Panc1 (cell line): ENCODE results near the gene HS3ST3A1. TPM values are rescaled to one million over a fixed set of nuclear protein-coding genes. Genes with fewer than 3 reads are reported as not detected.

Experiments
- ATAC-seq: fragments of 200-7000 bp; cut with Tn5 transposase; 2 replicates; pipeline ENCODE4 v1.9.1; 2020; ENCODE audit warnings: mild to moderate bottlenecking, moderate library complexity
- BruUV-seq: library from RNA; stranded (reverse); fragments of 400-500 nt; replicated peaks from 2 replicates; lab custom pipeline; 2021; lab: Mats Ljungman, UMichigan
- CTCF ChIA-PET: fragments of 300-600 bp; sonication (Branson Sonifier 250); formaldehyde crosslinking; loops from one replicate; lab custom pipeline; 2022; ENCODE audit warnings: antibody characterized with exemption; lab: Charles Lee
- POLR2A ChIA-PET: fragments of 300-600 bp; sonication (Branson Sonifier 250); formaldehyde crosslinking; loops from one replicate; lab custom pipeline; 2022; ENCODE audit warnings: antibody characterized with exemption; lab: Charles Lee
- DNase-seq: peaks from one replicate; pipeline ENCODE4 v3.0.0-alpha.2; 2010; ENCODE audit warnings: low read depth, low spot score
- H3K27ac ChIP-seq: 2 replicates; pipeline ENCODE4 v1.5.1; 2011; ENCODE audit warnings: mild to moderate bottlenecking, low read length, inconsistent platforms
- H3K27me3 ChIP-seq: fragments of 200-500 bp; sonication (Bioruptor generic); 2 replicates; pipeline ENCODE4 v1.6.0; 2014; ENCODE audit warnings: low read length, inconsistent platforms; ENCODE audit not compliant: control insufficient read depth, insufficient read depth
- H3K36me3 ChIP-seq: fragments of 200-500 bp; sonication (Bioruptor generic); 2 replicates; pipeline ENCODE4 v1.5.1; 2014; ENCODE audit warnings: inconsistent platforms, mild to moderate bottlenecking, low read length, moderate library complexity; ENCODE audit not compliant: control insufficient read depth, insufficient read depth
- H3K4me1 ChIP-seq: 2 replicates; pipeline ENCODE4 v1.5.1; 2011; ENCODE audit warnings: inconsistent platforms, mild to moderate bottlenecking, low read length, moderate library complexity; ENCODE audit not compliant: control insufficient read depth, insufficient read depth
- H3K4me3 ChIP-seq, 2 experiments: 2 replicates each; pipeline ENCODE4 v1.5.1; 2011 to 2012; ENCODE audit warnings: low read depth in 2 of 2, low read length in 2 of 2, mild to moderate bottlenecking in 2 of 2, inconsistent platforms in 1 of 2, moderate library complexity in 1 of 2
- H3K9me3 ChIP-seq: fragments of 200-500 bp; sonication (Bioruptor generic); 2 replicates; pipeline ENCODE4 v1.5.1; 2014; ENCODE audit warnings: low read depth, mild to moderate bottlenecking, inconsistent platforms, low read length, moderate library complexity; ENCODE audit not compliant: control insufficient read depth, insufficient read depth
- CTCF ChIP-seq: fragments of 450-650 bp; IDR thresholded peaks from 2 replicates; pipeline ENCODE4 v1.5.1; 2017; ENCODE audit warnings: mild to moderate bottlenecking
- POLR2AphosphoS5 ChIP-seq: IDR thresholded peaks from 2 replicates; pipeline ENCODE4 v1.6.1; 2012; ENCODE audit warnings: mild to moderate bottlenecking, low read depth, low read length, moderate library complexity
- SIN3A ChIP-seq: IDR thresholded peaks from 2 replicates; pipeline ENCODE4 v1.6.1; 2012; ENCODE audit warnings: low read depth, mild to moderate bottlenecking, low read length, moderate library complexity, borderline replicate concordance; ENCODE audit not compliant: insufficient read depth
- TCF7L2 ChIP-seq: IDR thresholded peaks from 2 replicates; pipeline ENCODE4 v1.6.1; 2011; ENCODE audit warnings: mild to moderate bottlenecking, low read depth, low read length, inconsistent platforms
- in situ Hi-C: cut with HindIII; loops from 2 replicates; pipeline ENCODE4 v1.10.0; 2016; ENCODE audit warnings: low sequenced_read_pairs, low pct_unique_long_range_greater_than_20kb
- intact Hi-C: fragments of 100-400 bp; cut with micrococcal nuclease; formaldehyde crosslinking; loops from one replicate; pipeline ENCODE4 v1.10.0; 2022; ENCODE audit not compliant: unreplicated experiment
- total RNA-seq: library from RNA; stranded (reverse); gene quantifications from one replicate; pipeline ENCODE4 v1.2.1, GENCODE V29; 2021; ENCODE audit not compliant: unreplicated experiment
- TF ChIP-seq, protein P1 (sequence below), 2 experiments: IDR thresholded peaks; 2 replicates each; pipeline ENCODE4 v1.6.1; 2011 to 2012; ENCODE audit warnings: low read depth in 2 of 2, control low read depth in 1 of 2, low read length in 1 of 2, mild to moderate bottlenecking in 1 of 2, moderate library complexity in 1 of 2; ENCODE audit not compliant: insufficient read depth in 1 of 2

HS3ST3A1 gene
- total RNA-seq, 1 experiment from 2014 or later, result 0.31 TPM

- in situ Hi-C loops, result no loop called here
- H3K36me3 ChIP-seq, result no peaks in the 10 kb centered on the region
- no TSS peak for BruUV-seq
- CTCF ChIA-PET, result no interaction called here
- H3K27ac ChIP-seq, result no peak overlapping the region
- ATAC-seq, result no peak
- no peak overlapping the region for H3K4me3 ChIP-seq
- TF ChIP-seq TCF7L2 (no peak), CTCF (no peak), SIN3A (no peak), POLR2AphosphoS5 (no peak)
- TF ChIP-seq, protein P1, sequence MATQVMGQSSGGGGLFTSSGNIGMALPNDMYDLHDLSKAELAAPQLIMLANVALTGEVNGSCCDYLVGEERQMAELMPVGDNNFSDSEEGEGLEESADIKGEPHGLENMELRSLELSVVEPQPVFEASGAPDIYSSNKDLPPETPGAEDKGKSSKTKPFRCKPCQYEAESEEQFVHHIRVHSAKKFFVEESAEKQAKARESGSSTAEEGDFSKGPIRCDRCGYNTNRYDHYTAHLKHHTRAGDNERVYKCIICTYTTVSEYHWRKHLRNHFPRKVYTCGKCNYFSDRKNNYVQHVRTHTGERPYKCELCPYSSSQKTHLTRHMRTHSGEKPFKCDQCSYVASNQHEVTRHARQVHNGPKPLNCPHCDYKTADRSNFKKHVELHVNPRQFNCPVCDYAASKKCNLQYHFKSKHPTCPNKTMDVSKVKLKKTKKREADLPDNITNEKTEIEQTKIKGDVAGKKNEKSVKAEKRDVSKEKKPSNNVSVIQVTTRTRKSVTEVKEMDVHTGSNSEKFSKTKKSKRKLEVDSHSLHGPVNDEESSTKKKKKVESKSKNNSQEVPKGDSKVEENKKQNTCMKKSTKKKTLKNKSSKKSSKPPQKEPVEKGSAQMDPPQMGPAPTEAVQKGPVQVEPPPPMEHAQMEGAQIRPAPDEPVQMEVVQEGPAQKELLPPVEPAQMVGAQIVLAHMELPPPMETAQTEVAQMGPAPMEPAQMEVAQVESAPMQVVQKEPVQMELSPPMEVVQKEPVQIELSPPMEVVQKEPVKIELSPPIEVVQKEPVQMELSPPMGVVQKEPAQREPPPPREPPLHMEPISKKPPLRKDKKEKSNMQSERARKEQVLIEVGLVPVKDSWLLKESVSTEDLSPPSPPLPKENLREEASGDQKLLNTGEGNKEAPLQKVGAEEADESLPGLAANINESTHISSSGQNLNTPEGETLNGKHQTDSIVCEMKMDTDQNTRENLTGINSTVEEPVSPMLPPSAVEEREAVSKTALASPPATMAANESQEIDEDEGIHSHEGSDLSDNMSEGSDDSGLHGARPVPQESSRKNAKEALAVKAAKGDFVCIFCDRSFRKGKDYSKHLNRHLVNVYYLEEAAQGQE (IDR thresholded peaks at IDR 0.05; ENCODE audit: insufficient read depth in 1 of 2, low read depth in 2 of 2, low read length in 1 of 2), result no peak
- intact Hi-C loops, result loop anchor here (10.0 kb wide), 1 partner anchor 187 kb away; no protein-coding TSS in a partner anchor
- POLR2A ChIA-PET, result no interaction called here
- no peak for DNase-seq
- no peaks in the 10 kb centered on the region for H3K9me3 ChIP-seq
- H3K27me3 ChIP-seq, result no peaks in the 10 kb centered on the region
- H3K4me1 ChIP-seq, result no peaks in the 10 kb centered on the region
Observed at GRCh38 chr17:13531721-13532120, 70.0 kb downstream of the HS3ST3A1 start.

DNA sequence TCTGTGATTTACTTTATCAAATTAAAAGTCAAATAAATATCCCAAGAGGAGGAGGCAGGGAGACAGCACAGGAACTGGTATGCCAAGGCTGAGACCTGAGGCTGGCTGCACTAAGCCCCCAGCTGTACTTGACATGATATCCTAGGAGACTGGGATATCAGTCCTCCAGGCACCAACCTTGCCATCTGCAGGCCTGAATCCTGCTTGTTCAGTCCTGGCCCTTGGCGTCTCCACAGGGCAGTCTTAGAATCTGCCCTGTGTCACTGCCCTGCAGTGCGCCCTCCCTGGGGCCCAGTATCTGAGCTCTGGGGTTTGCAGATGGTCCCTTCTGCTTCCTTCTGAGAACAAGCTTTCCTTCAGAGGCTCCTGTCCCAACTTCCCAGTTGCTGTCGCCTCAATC, 75.9 kb downstream of the HS3ST3A1 start:
- no TSS peak for BruUV-seq
- no peaks in the 10 kb centered on the region for H3K9me3 ChIP-seq
- POLR2A ChIA-PET, result no interaction called here
- no peak for DNase-seq
- intact Hi-C loops, result no loop called here
- no peak for TF ChIP-seq CTCF
- TF ChIP-seq SIN3A, result no peak
- TF ChIP-seq, protein P1 (IDR thresholded peaks at IDR 0.05; ENCODE audit: insufficient read depth in 1 of 2, low read depth in 2 of 2, low read length in 1 of 2), result no peak
- TF ChIP-seq TCF7L2, result no peak
- TF ChIP-seq POLR2AphosphoS5, result no peak
- H3K27ac ChIP-seq, result no peak overlapping the region
- in situ Hi-C loops, result no loop called here
- ATAC-seq, result no peak
- no peaks in the 10 kb centered on the region for H3K4me1 ChIP-seq
- H3K4me3 ChIP-seq, result no peak overlapping the region
- no peaks in the 10 kb centered on the region for H3K27me3 ChIP-seq
- CTCF ChIA-PET, result interaction anchor here (0.6 kb wide), 1 partner anchor 18 kb away, joined by 3 read pairs; no protein-coding TSS in a partner anchor
- H3K36me3 ChIP-seq, result no peaks in the 10 kb centered on the region
